HEK293 (cell line): ENCODE results near the gene IMMT.

Experiments
- FEZF1 ChIP-seq: fragments of 450-650 bp; formaldehyde crosslinking; IDR thresholded peaks from 2 replicates; pipeline ENCODE4 v1.5.1; 2016; ENCODE audit warnings: missing biosample characterization, missing genetic modification characterization
- INSM2 ChIP-seq: fragments of 450-650 bp; formaldehyde crosslinking; IDR thresholded peaks from 2 replicates; pipeline ENCODE4 v1.5.1; 2016; ENCODE audit warnings: missing biosample characterization, missing genetic modification characterization
- KLF16 ChIP-seq: fragments of 450-650 bp; formaldehyde crosslinking; IDR thresholded peaks from 2 replicates; pipeline ENCODE4 v1.5.1; 2017; ENCODE audit warnings: missing biosample characterization, missing genetic modification characterization
- OSR2 ChIP-seq: fragments of 450-650 bp; formaldehyde crosslinking; IDR thresholded peaks from 2 replicates; pipeline ENCODE4 v1.5.1; 2016; ENCODE audit warnings: missing biosample characterization, missing genetic modification characterization
- PRDM2 ChIP-seq: fragments of 450-650 bp; formaldehyde crosslinking; IDR thresholded peaks from 2 replicates; pipeline ENCODE4 v1.5.1; 2016; ENCODE audit warnings: missing biosample characterization, missing genetic modification characterization, borderline replicate concordance
- PRDM6 ChIP-seq: fragments of 450-650 bp; formaldehyde crosslinking; IDR thresholded peaks from 2 replicates; pipeline ENCODE4 v1.5.1; 2017; ENCODE audit warnings: missing biosample characterization, missing genetic modification characterization
- SALL2 ChIP-seq: fragments of 450-650 bp; formaldehyde crosslinking; IDR thresholded peaks from 2 replicates; pipeline ENCODE4 v1.5.0; 2017; ENCODE audit warnings: missing biosample characterization, mild to moderate bottlenecking, missing genetic modification characterization, borderline replicate concordance
- SP2 ChIP-seq: fragments of 450-650 bp; formaldehyde crosslinking; IDR thresholded peaks from 2 replicates; pipeline ENCODE4 v1.5.1; 2016; ENCODE audit warnings: missing biosample characterization, missing genetic modification characterization
- YY1 ChIP-seq: fragments of 450-650 bp; formaldehyde crosslinking; IDR thresholded peaks from 2 replicates; pipeline ENCODE4 v1.5.1; 2018; ENCODE audit warnings: missing biosample characterization, missing genetic modification characterization
- ZEB2 ChIP-seq: fragments of 450-650 bp; formaldehyde crosslinking; IDR thresholded peaks from 2 replicates; pipeline ENCODE4 v1.5.1; 2016; ENCODE audit warnings: missing biosample characterization, missing genetic modification characterization
- ZFP69B ChIP-seq: fragments of 450-650 bp; formaldehyde crosslinking; IDR thresholded peaks from 2 replicates; pipeline ENCODE4 v1.5.1; 2016; ENCODE audit warnings: missing biosample characterization, missing genetic modification characterization
- ZNF146 ChIP-seq: fragments of 450-650 bp; formaldehyde crosslinking; IDR thresholded peaks from 2 replicates; pipeline ENCODE4 v1.5.1; 2016; ENCODE audit warnings: missing biosample characterization, missing genetic modification characterization
- ZNF214 ChIP-seq: fragments of 450-650 bp; formaldehyde crosslinking; IDR thresholded peaks from 2 replicates; pipeline ENCODE4 v1.5.1; 2017; ENCODE audit warnings: missing biosample characterization, mild to moderate bottlenecking, missing genetic modification characterization, borderline replicate concordance
- ZNF221 ChIP-seq: fragments of 450-650 bp; formaldehyde crosslinking; IDR thresholded peaks from 2 replicates; pipeline ENCODE4 v1.5.1; 2017; ENCODE audit warnings: missing biosample characterization, missing genetic modification characterization, borderline replicate concordance
- ZNF280D ChIP-seq: fragments of 450-650 bp; formaldehyde crosslinking; IDR thresholded peaks from 2 replicates; pipeline ENCODE4 v1.5.1; 2016; ENCODE audit warnings: missing biosample characterization, missing genetic modification characterization
- ZNF292 ChIP-seq: fragments of 450-650 bp; formaldehyde crosslinking; IDR thresholded peaks from 2 replicates; pipeline ENCODE4 v1.5.1; 2016; ENCODE audit warnings: low read depth, missing biosample characterization, missing genetic modification characterization, borderline replicate concordance
- ZNF449 ChIP-seq: fragments of 450-650 bp; formaldehyde crosslinking; IDR thresholded peaks from 2 replicates; pipeline ENCODE4 v1.5.1; 2017; ENCODE audit warnings: missing biosample characterization, mild to moderate bottlenecking, missing genetic modification characterization, moderate library complexity
- ZNF654 ChIP-seq: fragments of 450-650 bp; formaldehyde crosslinking; IDR thresholded peaks from 2 replicates; pipeline ENCODE4 v1.5.1; 2016; ENCODE audit warnings: low read depth, missing biosample characterization, missing genetic modification characterization
- ZNF692 ChIP-seq: fragments of 450-650 bp; formaldehyde crosslinking; IDR thresholded peaks from 2 replicates; pipeline ENCODE4 v1.5.1; 2016; ENCODE audit warnings: missing biosample characterization, missing genetic modification characterization
- ZNF785 ChIP-seq: fragments of 450-650 bp; formaldehyde crosslinking; IDR thresholded peaks from 2 replicates; pipeline ENCODE4 v1.5.1; 2016; ENCODE audit warnings: missing biosample characterization, missing genetic modification characterization
- ZSCAN16 ChIP-seq: fragments of 450-650 bp; formaldehyde crosslinking; IDR thresholded peaks from 2 replicates; pipeline ENCODE4 v1.5.1; 2016; ENCODE audit warnings: missing biosample characterization, missing genetic modification characterization
- ZSCAN23 ChIP-seq: fragments of 450-650 bp; formaldehyde crosslinking; IDR thresholded peaks from 2 replicates; pipeline ENCODE4 v1.5.1; 2016; ENCODE audit warnings: missing biosample characterization, missing genetic modification characterization

IMMT gene

GRCh38 chr2:86105969-86106945, 89.0 kb downstream of the IMMT start, which contains the start of gene PTCD3 (continued):
- no peak for TF ChIP-seq ZNF292 (tag by site-specific recombination)
- TF ChIP-seq ZNF692 (tag by site-specific recombination): peak; percentile 79
- TF ChIP-seq PRDM2 (tag by site-specific recombination): no peak
- TF ChIP-seq PRDM6 (tag by site-specific recombination): no peak
- no peak for TF ChIP-seq ZSCAN23 (tag by site-specific recombination)
- no peak for TF ChIP-seq SALL2 (tag by site-specific recombination)
- 0 out of 2 replicates have a peak, but pooled peaks have one; percentile 19 for TF ChIP-seq KLF16 (tag by site-specific recombination)
- TF ChIP-seq ZEB2: no peak
- no peak for TF ChIP-seq FEZF1
- no peak for TF ChIP-seq ZNF449 (tag by site-specific recombination)
- no peak for TF ChIP-seq ZNF654 (tag by site-specific recombination)
- no peak for TF ChIP-seq ZNF280D (tag by site-specific recombination)
- TF ChIP-seq SP2 (tag by site-specific recombination): peak; percentile 84
- TF ChIP-seq ZNF214: no peak
- no peak for TF ChIP-seq ZNF785
- no peak for TF ChIP-seq ZNF221 (tag by site-specific recombination)
- TF ChIP-seq YY1 (tag by site-specific recombination): peak; percentile 84
- TF ChIP-seq ZSCAN16 (tag by site-specific recombination): no peak
- no peak for TF ChIP-seq OSR2 (tag by site-specific recombination)
- no peak for TF ChIP-seq INSM2 (tag by site-specific recombination)
- TF ChIP-seq ZFP69B (tag by site-specific recombination): peak; percentile 71; the same call in 1 of the 2 replicates
- TF ChIP-seq ZNF146 (tag by site-specific recombination): no peak
